ENCODE data around the gene EIF2S3. TPM values are rescaled to one million over a fixed set of nuclear protein-coding genes. Genes with fewer than 3 reads are reported as not detected.

The EIF2S3 gene
- 218 and 225 TPM in 2 replicates for total RNA-seq (2021)
- percentile 97 among the genes with signal in this experiment for Bru-seq, nascent RNA
- percentile 99 among the genes with signal in this experiment for BruChase-seq, experiment 1, labeled RNA remaining after a 2-hour chase
- BruChase-seq, experiment 2, labeled RNA remaining after a 6-hour chase, result percentile 99 among the genes with signal in this experiment
- long read RNA-seq, transcript EIF2S3-201 (12 exons, 2,858 nt), result major isoform, 300 of 345 reads
- long read RNA-seq, partial matches to known transcripts, result 26 of 345 reads
- long read RNA-seq, other reads (novel, unspliced or antisense), result 18 of 345 reads

GRCh38 chrX:24054182-24055042 is at the start of gene EIF2S3:
Gene EIF2S3, plus strand, starts transcription at chrX:24054956. Its CDS starts 13 bp downstream, at chrX:24054969.
- BruUV-seq (replicated peaks), result TSS peak; percentile 80
- no peaks in the 10 kb centered on the region for H3K27me3 ChIP-seq (replicated peaks; ENCODE audit: insufficient read depth, low read depth, low read length, poor library complexity)
- intact Hi-C loops (cut with micrococcal nuclease; ENCODE audit: unreplicated experiment), result loop anchor here (1.0 to 10.0 kb wide), 4 partner anchors 29 to 360 kb away; partner anchors contain the start of gene CXorf58
- H3K4me1 ChIP-seq (ENCODE audit: insufficient read depth, low read length, poor library complexity, severe bottlenecking), result peaks cover 3% of the 10 kb centered on the region
- ChIA-PET POLR2A (ENCODE audit: low non-redundant PET) (interaction anchor here (0.6 to 0.7 kb wide), 4 partner anchors 24 to 1245 kb away, joined by 6 to 14 read pairs (median 10); no protein-coding TSS in a partner anchor), CTCF (interaction anchor here (0.7 to 2.1 kb wide), 9 partner anchors 9 to 690 kb away, joined by 3 to 14 read pairs (median 6); partner anchors contain the start of genes APOO, CXorf58 and KLHL15)
- TF ChIP-seq, protein P1, sequence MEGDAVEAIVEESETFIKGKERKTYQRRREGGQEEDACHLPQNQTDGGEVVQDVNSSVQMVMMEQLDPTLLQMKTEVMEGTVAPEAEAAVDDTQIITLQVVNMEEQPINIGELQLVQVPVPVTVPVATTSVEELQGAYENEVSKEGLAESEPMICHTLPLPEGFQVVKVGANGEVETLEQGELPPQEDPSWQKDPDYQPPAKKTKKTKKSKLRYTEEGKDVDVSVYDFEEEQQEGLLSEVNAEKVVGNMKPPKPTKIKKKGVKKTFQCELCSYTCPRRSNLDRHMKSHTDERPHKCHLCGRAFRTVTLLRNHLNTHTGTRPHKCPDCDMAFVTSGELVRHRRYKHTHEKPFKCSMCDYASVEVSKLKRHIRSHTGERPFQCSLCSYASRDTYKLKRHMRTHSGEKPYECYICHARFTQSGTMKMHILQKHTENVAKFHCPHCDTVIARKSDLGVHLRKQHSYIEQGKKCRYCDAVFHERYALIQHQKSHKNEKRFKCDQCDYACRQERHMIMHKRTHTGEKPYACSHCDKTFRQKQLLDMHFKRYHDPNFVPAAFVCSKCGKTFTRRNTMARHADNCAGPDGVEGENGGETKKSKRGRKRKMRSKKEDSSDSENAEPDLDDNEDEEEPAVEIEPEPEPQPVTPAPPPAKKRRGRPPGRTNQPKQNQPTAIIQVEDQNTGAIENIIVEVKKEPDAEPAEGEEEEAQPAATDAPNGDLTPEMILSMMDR (conservative IDR thresholded peaks at IDR 0.05; ENCODE audit: low read depth, low read length), result peak; percentile 88
- TF ChIP-seq EZH2 (IDR thresholded peaks at IDR 0.05; ENCODE audit: borderline replicate concordance, low read depth, low read length, poor library complexity, severe bottlenecking), result no peak
- H3K36me3 ChIP-seq (ENCODE audit: insufficient read depth, low read length, poor library complexity, severe bottlenecking), result peaks cover 21% of the 10 kb centered on the region
- peak; percentile 98 for DNase-seq (ENCODE audit: low spot score)
- H3K4me3 ChIP-seq (ENCODE audit: low read depth, low read length, poor library complexity, severe bottlenecking), result no peak within 1 kb of the TSS
- no peak within 1 kb of the TSS for H3K27ac ChIP-seq (ENCODE audit: low read depth, low read length, poor library complexity, severe bottlenecking)
- H3K9me3 ChIP-seq (ENCODE audit: low read depth, low read length, poor library complexity, severe bottlenecking), result no peaks in the 10 kb centered on the region

GRCh38 chrX:24005028-24005427 is 49.7 kb upstream of the EIF2S3 start:
- POLR2A ChIA-PET (ENCODE audit: low non-redundant PET), result no interaction called here
- no peak for TF ChIP-seq EZH2 (IDR thresholded peaks at IDR 0.05; ENCODE audit: borderline replicate concordance, low read depth, low read length, poor library complexity, severe bottlenecking)
- TF ChIP-seq, protein P1 (conservative IDR thresholded peaks at IDR 0.05; ENCODE audit: low read depth, low read length), result no peak
- CTCF ChIA-PET, result no interaction called here
- no TSS peak for BruUV-seq (replicated peaks)
- intact Hi-C loops (cut with micrococcal nuclease; ENCODE audit: unreplicated experiment), result no loop called here
- Histone ChIP-seq H3K27me3 (replicated peaks; ENCODE audit: insufficient read depth, low read depth, low read length, poor library complexity) (no peaks in the 10 kb centered on the region), H3K27ac (ENCODE audit: low read depth, low read length, poor library complexity, severe bottlenecking) (no peak overlapping the region), H3K36me3 (ENCODE audit: insufficient read depth, low read length, poor library complexity, severe bottlenecking) (peaks cover 3% of the 10 kb centered on the region), H3K4me1 (ENCODE audit: insufficient read depth, low read length, poor library complexity, severe bottlenecking) (no peaks in the 10 kb centered on the region), H3K9me3 (ENCODE audit: low read depth, low read length, poor library complexity, severe bottlenecking) (no peaks in the 10 kb centered on the region), H3K4me3 (ENCODE audit: low read depth, low read length, poor library complexity, severe bottlenecking) (no peak overlapping the region)
- no peak for DNase-seq (ENCODE audit: low spot score)

DNA sequence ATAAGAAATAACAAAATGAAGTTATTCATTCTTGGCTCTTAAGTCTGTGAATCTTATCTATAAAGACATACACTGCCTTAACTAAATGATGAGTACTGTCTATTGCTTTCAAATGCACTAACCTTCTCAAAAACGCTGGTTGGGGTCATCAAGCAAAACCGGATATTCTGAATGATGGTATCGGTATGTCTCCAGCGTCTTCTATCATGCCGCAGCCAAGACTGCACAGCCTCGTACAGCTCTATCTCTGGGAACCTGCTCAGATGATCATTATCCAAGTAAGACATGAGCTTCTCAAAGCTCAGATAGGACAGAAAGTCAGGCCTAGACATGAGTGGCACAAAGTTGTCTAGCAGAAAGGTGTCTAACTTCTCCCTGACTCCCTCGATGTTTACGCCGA is 48.9 kb upstream of the EIF2S3 start:
- Histone ChIP-seq H3K36me3 (ENCODE audit: insufficient read depth, low read length, poor library complexity, severe bottlenecking) (peaks cover 3% of the 10 kb centered on the region), H3K27ac (ENCODE audit: low read depth, low read length, poor library complexity, severe bottlenecking) (no peak overlapping the region), H3K9me3 (ENCODE audit: low read depth, low read length, poor library complexity, severe bottlenecking) (no peaks in the 10 kb centered on the region), H3K27me3 (replicated peaks; ENCODE audit: insufficient read depth, low read depth, low read length, poor library complexity) (no peaks in the 10 kb centered on the region), H3K4me3 (ENCODE audit: low read depth, low read length, poor library complexity, severe bottlenecking) (no peak overlapping the region), H3K4me1 (ENCODE audit: insufficient read depth, low read length, poor library complexity, severe bottlenecking) (no peaks in the 10 kb centered on the region)
- ChIA-PET CTCF (no interaction called here), POLR2A (ENCODE audit: low non-redundant PET) (interaction anchor here (0.5 kb wide), 1 partner anchor 54 kb away, joined by 6 read pairs; no protein-coding TSS in a partner anchor)
- DNase-seq (ENCODE audit: low spot score), result no peak
- TF ChIP-seq, protein P1 (conservative IDR thresholded peaks at IDR 0.05; ENCODE audit: low read depth, low read length), result no peak
- TF ChIP-seq EZH2 (IDR thresholded peaks at IDR 0.05; ENCODE audit: borderline replicate concordance, low read depth, low read length, poor library complexity, severe bottlenecking), result no peak
- intact Hi-C loops (cut with micrococcal nuclease; ENCODE audit: unreplicated experiment), result no loop called here
- no TSS peak for BruUV-seq (replicated peaks)

All from A673 (cell line).